ENCODE results near the gene UGT1A4. TPM values are rescaled to one million over a fixed set of nuclear protein-coding genes. Genes with fewer than 3 reads are reported as not detected.

UGT1A4 gene
- total and polyA plus RNA-seq, 2 donors (not counting 3 experiments of a cell fraction or from before 2014, with no cell fraction given): not detected

GRCh38 chr2:233702238-233702637 is 16.3 kb upstream of the UGT1A4 start:
- H3K9me1 ChIP-seq (replicated peaks; ENCODE audit: control insufficient read depth, extremely low read depth, insufficient read depth, low read length): no peaks in the 10 kb centered on the region
- CTCF ChIA-PET: interaction anchor here (1.0 kb wide), 1 partner anchor 9 kb away, joined by 5 read pairs; no protein-coding TSS in a partner anchor
- H3K9me3 ChIP-seq (replicated peaks; ENCODE audit: control insufficient read depth, insufficient read depth, low read length): no peaks in the 10 kb centered on the region
- no peak overlapping the region for H3K4me3 ChIP-seq (replicated peaks in 1 of 3; ENCODE audit: insufficient read depth in 1 of 3, low read depth in 1 of 3, low read length in 3 of 3)
- dilution Hi-C loops (cut with MboI; ENCODE audit: extremely low pct_ligation_motif_present, low sequenced_read_pairs) (no loop called here), intact Hi-C loops (cut with micrococcal nuclease) (no loop called here)
- POLR2A ChIA-PET: no interaction called here
- H3K36me3 ChIP-seq (ENCODE audit: control insufficient read depth in 2 of 2, extremely low read depth in 1 of 2, insufficient read depth in 2 of 2, low read length in 2 of 2): no peaks in the 10 kb centered on the region
- TF ChIP-seq POLR2AphosphoS5 (IDR thresholded peaks at IDR 0.05; ENCODE audit: insufficient read depth, low read depth, low read length) (no peak), FOS (IDR thresholded peaks at IDR 0.05; ENCODE audit: borderline replicate concordance, insufficient read depth, low read length) (no peak), EZH2 (IDR thresholded peaks at IDR 0.05; ENCODE audit: borderline replicate concordance, low read depth, low read length, severe bottlenecking) (no peak), GATA2 (IDR thresholded peaks at IDR 0.05; ENCODE audit: insufficient read depth, insufficient read length, low read depth, low read length) (no peak)
- no peaks in the 10 kb centered on the region for H3K27me3 ChIP-seq (ENCODE audit: control insufficient read depth in 2 of 2, insufficient read depth in 2 of 2, low read length in 2 of 2)
- H3K4me2 ChIP-seq (ENCODE audit: insufficient read depth, low read length): no peak overlapping the region
- no peak for DNase-seq (ENCODE audit: low read depth, low spot score)
- no TSS peak for BruUV-seq (replicated peaks)
- H3K4me1 ChIP-seq (ENCODE audit: control insufficient read depth, extremely low read depth, insufficient read depth, low read length): peaks cover 4% of the 10 kb centered on the region
- H3K79me2 ChIP-seq (ENCODE audit: control insufficient read depth, insufficient read depth, low read length): no peaks in the 10 kb centered on the region
- no peak overlapping the region for H3K9ac ChIP-seq (replicated peaks; ENCODE audit: extremely low read depth, insufficient read depth, low read length)
- FAIRE-seq: no peak
- H2AFZ ChIP-seq (ENCODE audit: low read depth, low read length): no peak overlapping the region
- no peak overlapping the region for H3K27ac ChIP-seq (ENCODE audit: insufficient read depth, low read depth, low read length)
- H4K20me1 ChIP-seq (replicated peaks; ENCODE audit: control insufficient read depth, extremely low read depth, insufficient read depth, low read length): no peaks in the 10 kb centered on the region

- FAIRE-seq (no peak), DNase-seq (ENCODE audit: low read depth, low spot score) (no peak)
- intact Hi-C loops (cut with micrococcal nuclease) (no loop called here), dilution Hi-C loops (cut with MboI; ENCODE audit: extremely low pct_ligation_motif_present, low sequenced_read_pairs) (no loop called here)
- H3K27me3 ChIP-seq (ENCODE audit: control insufficient read depth in 2 of 2, insufficient read depth in 2 of 2, low read length in 2 of 2): no peaks in the 10 kb centered on the region
- CTCF ChIA-PET: interaction anchor here (1.4 kb wide), 1 partner anchor 209 kb away, joined by 3 read pairs; no protein-coding TSS in a partner anchor
- TF ChIP-seq MYC (IDR thresholded peaks at IDR 0.05; ENCODE audit: low read depth, low read length) (no peak), POLR2AphosphoS5 (IDR thresholded peaks at IDR 0.05; ENCODE audit: insufficient read depth, low read depth, low read length) (no peak), MAX (IDR thresholded peaks at IDR 0.05; ENCODE audit: insufficient read depth, insufficient read length) (no peak), JUN (IDR thresholded peaks at IDR 0.05; ENCODE audit: borderline replicate concordance, insufficient read depth, insufficient read length, low read depth) (no peak), CTCF (IDR thresholded peaks at IDR 0.05; ENCODE audit: extremely low read depth in 1 of 2, insufficient read depth in 1 of 2, low read depth in 1 of 2, low read length in 2 of 2) (no peak), FOS (IDR thresholded peaks at IDR 0.05; ENCODE audit: borderline replicate concordance, insufficient read depth, low read length) (no peak)
- POLR2A ChIA-PET: no interaction called here
- BruUV-seq (replicated peaks): no TSS peak
- H3K9me1 ChIP-seq (replicated peaks; ENCODE audit: control insufficient read depth, extremely low read depth, insufficient read depth, low read length): no peaks in the 10 kb centered on the region
- no peak overlapping the region for H3K4me2 ChIP-seq (ENCODE audit: insufficient read depth, low read length)
- H3K79me2 ChIP-seq (ENCODE audit: control insufficient read depth, insufficient read depth, low read length): no peaks in the 10 kb centered on the region
- H4K20me1 ChIP-seq (replicated peaks; ENCODE audit: control insufficient read depth, extremely low read depth, insufficient read depth, low read length): no peaks in the 10 kb centered on the region
- H2AFZ ChIP-seq (ENCODE audit: low read depth, low read length): no peak overlapping the region
- H3K4me3 ChIP-seq (replicated peaks in 1 of 3; ENCODE audit: insufficient read depth in 1 of 3, low read depth in 1 of 3, low read length in 3 of 3): no peak overlapping the region
- no peak overlapping the region for H3K9ac ChIP-seq (replicated peaks; ENCODE audit: extremely low read depth, insufficient read depth, low read length)
- H3K36me3 ChIP-seq (ENCODE audit: control insufficient read depth in 2 of 2, extremely low read depth in 1 of 2, insufficient read depth in 2 of 2, low read length in 2 of 2): no peaks in the 10 kb centered on the region
- no peaks in the 10 kb centered on the region for H3K9me3 ChIP-seq (replicated peaks; ENCODE audit: control insufficient read depth, insufficient read depth, low read length)
- H3K4me1 ChIP-seq (ENCODE audit: control insufficient read depth, extremely low read depth, insufficient read depth, low read length): peaks cover 2% of the 10 kb centered on the region
- no peak overlapping the region for H3K27ac ChIP-seq (ENCODE audit: insufficient read depth, low read depth, low read length)
Observed at GRCh38 chr2:233705911-233706506, 12.5 kb upstream of the UGT1A4 start.

All from endothelial cell of umbilical vein (primary cell).